MCF 10A (cell line): ENCODE measurements around the gene PSEN2. TPM values are rescaled to one million over a fixed set of nuclear protein-coding genes. Genes with fewer than 3 reads are reported as not detected.

Experiments
- BruUV-seq: library from RNA; stranded (reverse); fragments of 400-500 nt; replicated peaks from 2 replicates; lab custom pipeline; 2021; lab: Mats Ljungman, UMichigan
- CTCF ChIA-PET: fragments of 300-600 bp; sonication (Branson Sonifier 250); formaldehyde crosslinking; extraction: SDS; loops from one replicate; lab custom pipeline; 2021; ENCODE audit warnings: antibody characterized with exemption, inconsistent platforms; lab: Yijun Ruan, JAX
- POLR2A ChIA-PET: fragments of 300-600, 350-650 bp; sonication (Branson Sonifier 250); formaldehyde crosslinking; extraction: SDS; loops from one replicate; lab custom pipeline; 2020; ENCODE audit warnings: antibody characterized with exemption, inconsistent platforms; lab: Yijun Ruan, JAX
- DNase-seq: peaks from one replicate; pipeline ENCODE4 v3.0.0-alpha.2; 2018; ENCODE audit not compliant: unreplicated experiment
- H3K27ac Mint-ChIP-seq: one replicate; pipeline ENCODE4 v1.8.0; 2022; ENCODE audit warnings: mild to moderate bottlenecking, low read depth, mixed read lengths; ENCODE audit not compliant: unreplicated experiment
- H3K27me3 Mint-ChIP-seq: one replicate; pipeline ENCODE4 v1.8.0; 2022; ENCODE audit warnings: mixed read lengths; ENCODE audit not compliant: insufficient read depth, unreplicated experiment
- H3K36me3 Mint-ChIP-seq: one replicate; pipeline ENCODE4 v1.8.0; 2022; ENCODE audit warnings: mild to moderate bottlenecking, moderate library complexity, mixed read lengths; ENCODE audit not compliant: insufficient read depth, unreplicated experiment
- H3K4me1 Mint-ChIP-seq: one replicate; pipeline ENCODE4 v1.8.0; 2022; ENCODE audit warnings: mixed read lengths; ENCODE audit not compliant: insufficient read depth, unreplicated experiment
- H3K4me3 Mint-ChIP-seq: one replicate; pipeline ENCODE4 v1.8.0; 2022; ENCODE audit warnings: mild to moderate bottlenecking, moderate library complexity, mixed read lengths; ENCODE audit not compliant: unreplicated experiment
- H3K9me3 Mint-ChIP-seq: one replicate; pipeline ENCODE4 v1.8.0; 2022; ENCODE audit warnings: mixed read lengths; ENCODE audit not compliant: unreplicated experiment
- intact Hi-C: fragments of 100-400 bp; cut with micrococcal nuclease; formaldehyde crosslinking; loops from 2 replicates; pipeline ENCODE4 v1.14.1; 2022
- total RNA-seq: library from RNA; stranded (reverse); gene quantifications from 2 replicates; pipeline ENCODE4 v1.2.3, GENCODE V29; 2022
- TF ChIP-seq, protein P1 (sequence below): fragments of 200-600 bp; IDR thresholded peaks from one replicate; pipeline ENCODE4 v1.8.0; 2022; ENCODE audit warnings: antibody characterized with exemption, mild to moderate bottlenecking; ENCODE audit not compliant: unreplicated experiment

The PSEN2 gene
- total RNA-seq, 1 experiment from 2014 or later = 31.3 TPM

DNA sequence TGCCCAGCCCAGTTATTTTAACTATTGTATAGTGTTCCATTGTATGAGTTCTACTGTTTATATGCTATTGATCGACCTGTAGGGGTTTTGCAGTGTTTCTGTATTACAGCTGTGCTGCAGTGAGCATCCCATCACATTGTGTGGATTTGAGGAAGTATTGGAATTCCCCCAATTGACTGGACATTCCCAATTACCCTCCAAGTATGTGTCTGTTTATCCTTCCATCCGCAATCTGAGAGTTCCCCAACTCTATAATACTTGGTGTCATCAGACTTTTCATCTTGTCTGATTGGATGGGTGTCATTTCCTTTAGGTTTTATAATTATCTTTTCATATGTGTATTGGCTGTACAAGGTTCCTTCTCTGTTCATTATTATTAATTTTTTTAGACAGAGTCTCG lies 27.8 kb downstream of the PSEN2 start:
- H3K36me3 Mint-ChIP-seq = peaks cover 8% of the 10 kb centered on the region
- no peaks in the 10 kb centered on the region for H3K9me3 Mint-ChIP-seq
- CTCF ChIA-PET = interaction anchor here (0.7 kb wide), 1 partner anchor 210 kb away, joined by 3 read pairs; no protein-coding TSS in a partner anchor
- no TSS peak for BruUV-seq
- no peaks in the 10 kb centered on the region for H3K27me3 Mint-ChIP-seq
- intact Hi-C loops = no loop called here
- TF ChIP-seq, protein P1, sequence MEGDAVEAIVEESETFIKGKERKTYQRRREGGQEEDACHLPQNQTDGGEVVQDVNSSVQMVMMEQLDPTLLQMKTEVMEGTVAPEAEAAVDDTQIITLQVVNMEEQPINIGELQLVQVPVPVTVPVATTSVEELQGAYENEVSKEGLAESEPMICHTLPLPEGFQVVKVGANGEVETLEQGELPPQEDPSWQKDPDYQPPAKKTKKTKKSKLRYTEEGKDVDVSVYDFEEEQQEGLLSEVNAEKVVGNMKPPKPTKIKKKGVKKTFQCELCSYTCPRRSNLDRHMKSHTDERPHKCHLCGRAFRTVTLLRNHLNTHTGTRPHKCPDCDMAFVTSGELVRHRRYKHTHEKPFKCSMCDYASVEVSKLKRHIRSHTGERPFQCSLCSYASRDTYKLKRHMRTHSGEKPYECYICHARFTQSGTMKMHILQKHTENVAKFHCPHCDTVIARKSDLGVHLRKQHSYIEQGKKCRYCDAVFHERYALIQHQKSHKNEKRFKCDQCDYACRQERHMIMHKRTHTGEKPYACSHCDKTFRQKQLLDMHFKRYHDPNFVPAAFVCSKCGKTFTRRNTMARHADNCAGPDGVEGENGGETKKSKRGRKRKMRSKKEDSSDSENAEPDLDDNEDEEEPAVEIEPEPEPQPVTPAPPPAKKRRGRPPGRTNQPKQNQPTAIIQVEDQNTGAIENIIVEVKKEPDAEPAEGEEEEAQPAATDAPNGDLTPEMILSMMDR = no peak
- POLR2A ChIA-PET = interaction anchor here (0.6 kb wide), 1 partner anchor 15 kb away, joined by 3 read pairs; no protein-coding TSS in a partner anchor
- no peak overlapping the region for H3K4me3 Mint-ChIP-seq
- H3K27ac Mint-ChIP-seq = no peak overlapping the region
- DNase-seq = no peak
- peaks cover 1% of the 10 kb centered on the region for H3K4me1 Mint-ChIP-seq

DNA sequence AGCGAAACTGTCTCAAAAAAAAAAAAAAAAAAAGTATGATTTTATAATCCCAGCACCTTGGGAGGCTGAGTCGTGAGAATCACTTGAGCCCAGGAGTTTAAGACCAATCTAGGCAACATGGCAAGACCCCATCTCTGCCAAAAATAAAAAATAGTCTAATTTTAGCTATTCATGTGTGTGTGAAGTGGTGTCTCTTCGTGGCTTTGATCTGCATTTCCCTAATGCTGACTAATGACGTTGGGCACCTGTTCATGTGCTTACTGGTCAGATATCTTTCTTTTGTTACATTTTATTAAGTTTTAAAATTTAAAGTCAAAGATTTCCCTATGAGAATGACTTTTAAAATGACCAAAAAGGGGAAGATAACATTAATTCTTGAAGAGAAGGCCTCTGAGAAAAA lies 31.0 kb downstream of the PSEN2 start:
- Mint-ChIP-seq H3K4me3 (no peak overlapping the region), H3K9me3 (no peaks in the 10 kb centered on the region), H3K4me1 (peaks cover 13% of the 10 kb centered on the region), H3K27ac (no peak overlapping the region), H3K27me3 (no peaks in the 10 kb centered on the region), H3K36me3 (peaks cover 4% of the 10 kb centered on the region)
- DNase-seq = no peak
- intact Hi-C loops = no loop called here
- TF ChIP-seq, protein P1 = no peak
- CTCF ChIA-PET = no interaction called here
- POLR2A ChIA-PET = interaction anchor here (0.7 to 0.9 kb wide), 2 partner anchors 10 to 35 kb away, joined by 3 to 4 read pairs; no protein-coding TSS in a partner anchor
- no TSS peak for BruUV-seq

DNA sequence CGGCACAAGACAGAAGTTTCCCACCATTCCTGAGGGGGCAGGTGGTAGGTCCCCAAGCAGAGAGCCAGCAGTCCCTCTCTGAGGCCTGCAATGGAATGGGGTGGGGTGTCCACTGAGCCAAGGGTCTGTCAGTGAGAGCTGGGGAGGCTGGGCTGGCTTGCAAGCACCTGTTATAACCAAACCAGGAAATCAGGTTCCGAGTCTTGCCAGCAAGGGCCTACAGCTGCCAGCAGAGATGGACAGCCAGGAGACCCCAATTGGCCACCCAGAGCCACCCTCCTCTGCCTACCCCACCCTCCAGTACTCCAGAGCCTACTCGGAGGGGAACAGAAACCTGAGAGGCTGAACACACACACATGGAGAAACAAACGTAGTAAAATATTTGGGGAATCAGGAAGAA lies 32.2 kb downstream of the PSEN2 start:
- intact Hi-C loops = no loop called here
- BruUV-seq = no TSS peak
- ChIA-PET CTCF (interaction anchor here (0.6 kb wide), 1 partner anchor 20 kb away, joined by 3 read pairs; no protein-coding TSS in a partner anchor), POLR2A (no interaction called here)
- Mint-ChIP-seq H3K36me3 (peaks cover 4% of the 10 kb centered on the region), H3K27ac (no peak overlapping the region), H3K9me3 (no peaks in the 10 kb centered on the region), H3K4me3 (no peak overlapping the region), H3K27me3 (no peaks in the 10 kb centered on the region), H3K4me1 (peaks cover 13% of the 10 kb centered on the region)
- TF ChIP-seq, protein P1 = no peak
- no peak for DNase-seq

DNA sequence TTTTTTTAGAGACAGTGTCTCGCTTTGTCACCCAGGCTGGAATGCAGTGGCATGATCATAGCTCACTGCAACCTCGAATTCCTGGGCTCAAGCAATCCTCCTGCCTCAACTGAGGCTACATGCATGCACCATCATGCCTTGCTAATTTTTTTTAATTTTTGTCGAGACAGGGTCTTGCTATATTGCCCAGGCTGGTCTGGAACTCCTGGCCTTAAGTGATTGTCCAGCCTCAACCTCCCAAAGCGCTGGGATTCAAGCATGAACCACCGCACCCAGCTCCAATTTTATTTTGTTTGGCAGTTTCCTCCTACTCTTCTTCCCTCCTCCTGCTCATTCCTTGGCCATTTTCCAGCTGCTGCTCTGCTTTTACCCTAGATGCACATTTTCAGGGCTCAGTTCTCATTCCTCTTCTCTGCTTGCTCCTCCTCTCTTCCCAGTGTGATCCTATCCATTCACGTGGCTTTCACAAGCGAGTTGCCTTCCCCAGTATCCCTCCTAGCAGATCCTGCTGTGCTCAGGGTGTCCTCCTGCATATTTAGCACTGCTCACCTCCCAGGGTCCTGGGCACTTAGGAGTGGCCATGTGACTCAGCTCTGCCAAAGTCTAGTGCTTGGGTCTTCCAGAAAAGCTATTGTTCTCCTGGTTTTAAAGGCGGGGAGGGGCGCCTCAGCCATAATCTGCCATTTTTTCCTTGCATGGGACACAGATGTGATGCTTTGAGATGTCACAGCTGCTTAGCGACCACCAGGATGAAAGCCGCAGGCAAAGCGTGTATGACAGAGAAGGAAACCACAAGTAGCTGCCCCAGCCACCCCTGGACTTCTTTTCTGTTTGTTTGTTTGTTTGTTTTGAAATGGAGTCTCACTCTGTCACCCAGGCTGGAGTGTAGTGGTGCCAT lies 33.7 kb downstream of the PSEN2 start:
- Mint-ChIP-seq H3K4me3 (no peak overlapping the region), H3K4me1 (peaks cover 13% of the 10 kb centered on the region), H3K27me3 (no peaks in the 10 kb centered on the region), H3K9me3 (no peaks in the 10 kb centered on the region), H3K27ac (no peak overlapping the region), H3K36me3 (peaks cover 4% of the 10 kb centered on the region)
- ChIA-PET POLR2A (no interaction called here), CTCF (interaction anchor here (0.6 kb wide), 1 partner anchor 34 kb away, joined by 3 read pairs; the partner anchor contains the start of gene PSEN2)
- no TSS peak for BruUV-seq
- intact Hi-C loops = no loop called here
- peak; percentile 72 for DNase-seq
- TF ChIP-seq, protein P1 = no peak
